T47D (cell line): ENCODE measurements around the gene YWHAG.

Source experiments
- DNase-seq, 2 experiments: peaks; one replicate each; pipeline versions ENCODE4 v3.0.0 to v3.0.0-alpha.2; 2011 to 2012; ENCODE audit warnings: low read depth in 1 of 2, low spot score in 1 of 2
- JUND ChIP-seq: IDR thresholded peaks from 2 replicates; pipeline ENCODE4 v1.6.1; 2012; ENCODE audit warnings: low read depth
- in situ Hi-C: cut with HindIII; loops from 2 replicates; pipeline ENCODE4 v1.10.0; 2016; ENCODE audit warnings: low sequenced_read_pairs, low pct_unique_long_range_greater_than_20kb

The YWHAG gene

DNA sequence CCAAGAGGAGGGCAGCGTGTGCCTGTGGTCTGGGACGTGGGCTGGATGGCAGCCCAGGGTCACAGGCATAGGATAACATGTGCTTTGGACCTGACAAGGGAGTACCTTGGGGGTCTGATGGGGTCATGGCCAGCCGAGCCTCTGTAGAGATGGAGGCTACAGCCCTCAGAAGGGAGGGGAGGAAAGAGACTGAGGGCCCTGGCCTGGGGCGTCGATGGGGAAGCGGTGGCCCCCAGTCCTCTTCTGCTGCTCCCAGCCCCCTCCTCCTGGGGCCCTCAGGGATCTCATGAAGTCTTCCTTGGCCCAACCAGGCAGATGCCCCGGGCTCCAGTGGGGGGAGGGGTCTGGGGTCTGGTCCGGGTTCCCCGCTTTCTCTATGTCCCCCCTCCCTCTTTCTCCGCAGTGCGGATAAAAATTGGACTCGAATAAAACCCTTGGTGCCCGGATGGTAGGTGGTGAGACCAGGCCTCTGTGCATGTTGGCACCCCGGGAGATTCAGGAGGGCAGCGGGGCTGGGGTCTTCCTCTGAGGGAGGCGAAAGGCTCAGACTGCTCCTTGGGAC lies 71.9 kb downstream of the YWHAG start:
- DNase-seq: no peak
- no peak for TF ChIP-seq JUND
- in situ Hi-C loops: no loop called here

DNA sequence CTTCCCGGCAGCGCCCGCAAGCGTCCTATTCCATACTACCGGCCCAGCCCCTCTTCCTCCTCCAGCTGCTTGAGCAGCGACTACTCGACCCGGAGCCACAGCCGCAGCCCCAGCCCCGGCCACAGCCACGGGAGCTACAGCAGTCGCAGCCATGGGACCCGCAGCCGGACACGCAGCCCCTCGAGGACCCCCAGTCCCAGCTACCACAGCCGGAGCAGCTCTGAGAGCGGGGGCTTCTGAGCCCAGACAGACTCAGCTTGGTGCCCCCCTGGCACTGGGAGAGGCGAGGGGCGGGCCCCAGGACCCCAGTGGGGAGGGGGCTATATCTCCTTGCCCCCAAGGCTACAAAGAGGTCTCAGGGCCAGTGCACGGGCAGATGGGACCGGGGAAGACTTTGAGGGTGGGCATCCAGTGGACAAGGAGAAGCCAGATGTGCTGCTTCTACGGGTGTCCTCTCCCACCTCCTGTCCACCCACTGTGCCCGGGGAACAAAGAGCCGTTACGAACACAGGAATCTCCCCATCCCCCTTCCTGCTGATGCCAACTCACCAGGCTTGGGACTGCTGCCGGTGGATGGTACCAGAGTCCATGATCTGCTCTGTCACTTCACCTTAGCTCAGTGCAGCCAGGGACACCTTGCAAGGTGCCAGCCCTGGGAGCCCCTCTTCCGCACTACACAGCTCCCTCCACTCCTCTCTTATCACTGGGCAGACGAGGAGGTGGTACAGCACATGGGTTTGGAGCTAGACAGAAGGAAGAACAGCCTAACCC lies 73.0 kb downstream of the YWHAG start:
- DNase-seq: no peak
- TF ChIP-seq JUND: no peak
- in situ Hi-C loops: no loop called here

DNA sequence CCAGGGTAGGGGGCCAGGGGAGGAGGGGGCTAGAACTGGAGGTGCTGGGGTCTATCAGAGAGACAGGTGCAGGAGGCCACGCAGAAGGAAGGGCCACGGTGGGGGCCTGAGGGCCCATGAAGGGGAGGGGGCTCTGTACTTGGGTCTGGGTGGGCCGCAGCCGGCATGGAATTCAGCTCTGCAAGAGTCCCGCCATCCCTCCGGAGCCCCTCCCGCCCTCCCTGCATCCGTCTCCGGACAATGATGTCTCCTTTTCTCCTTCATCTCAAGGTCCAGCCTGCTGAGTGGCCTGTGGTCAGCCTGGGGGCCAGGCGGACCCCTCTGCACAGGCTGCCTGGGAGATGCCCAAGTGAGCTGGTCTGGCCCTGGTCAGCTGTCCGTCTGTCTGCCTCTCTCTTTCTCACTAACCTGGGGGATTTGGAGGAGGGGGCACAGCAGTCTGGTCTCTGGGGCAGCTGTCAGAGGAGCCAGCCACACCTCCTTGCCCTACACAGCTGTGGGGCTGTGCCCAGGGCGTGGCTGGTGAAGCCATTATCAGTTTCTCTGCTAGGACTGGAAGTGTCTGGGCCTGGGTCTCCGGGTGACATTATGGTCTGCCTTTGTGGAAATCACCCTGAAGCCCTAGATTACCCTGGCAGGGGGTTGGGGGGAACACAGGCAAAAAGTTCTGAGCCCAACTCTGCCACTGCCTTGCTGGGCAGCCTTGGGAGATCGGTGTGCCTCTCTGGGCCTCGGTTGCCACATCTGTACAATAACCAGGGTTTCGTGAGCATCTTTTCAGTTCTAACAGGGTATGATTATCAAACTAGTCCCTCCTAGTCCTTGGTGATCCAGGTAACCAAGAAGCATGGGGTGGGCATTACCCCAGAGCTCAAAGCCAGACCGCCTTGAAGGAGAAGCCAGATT lies 75.3 kb downstream of the YWHAG start:
- in situ Hi-C loops: no loop called here
- no peak for DNase-seq
- no peak for TF ChIP-seq JUND

DNA sequence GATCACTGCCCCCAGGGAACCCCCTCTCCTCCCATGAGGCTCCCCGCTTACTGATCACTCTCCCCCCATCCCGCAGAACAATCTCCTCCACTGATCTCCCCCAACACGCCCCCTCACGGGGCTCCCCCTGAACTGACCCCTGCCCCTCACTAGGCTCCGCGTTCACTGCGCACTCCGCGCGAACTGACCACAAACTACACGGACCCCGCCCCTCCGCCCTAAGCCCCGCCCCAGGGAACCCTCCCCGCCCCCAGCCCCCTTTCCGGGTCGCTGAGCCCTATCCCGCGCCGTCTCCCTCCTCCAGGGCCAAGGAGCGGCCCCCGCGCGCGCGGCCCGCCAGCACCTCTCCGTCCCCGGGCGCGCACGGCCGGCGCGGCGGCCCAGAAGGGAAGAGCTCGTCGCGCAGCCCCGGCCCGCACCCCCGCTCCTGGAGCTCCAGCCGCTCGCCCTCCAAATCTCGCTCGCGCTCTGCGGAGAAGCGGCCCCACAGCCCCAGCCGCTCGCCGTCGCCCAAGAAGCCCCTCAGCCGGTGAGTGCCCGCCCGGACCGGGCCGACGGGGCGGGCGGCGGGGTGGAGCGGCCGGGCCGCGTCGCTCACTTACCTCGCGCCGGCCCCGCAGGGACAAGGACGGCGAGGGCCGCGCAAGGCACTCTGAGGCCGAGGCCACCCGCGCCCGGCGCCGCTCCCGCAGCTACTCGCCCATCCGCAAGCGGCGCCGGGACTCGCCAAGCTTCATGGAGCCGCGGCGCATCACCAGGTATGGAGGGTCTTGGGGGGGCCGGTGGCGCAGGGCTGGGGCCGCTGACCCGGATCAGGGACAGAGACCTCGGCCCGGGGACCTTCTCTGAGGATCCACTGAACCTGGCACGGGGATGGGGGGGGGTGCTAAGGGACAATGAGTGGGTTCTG lies 76.2 kb downstream of the YWHAG start:
- in situ Hi-C loops: no loop called here
- no peak for TF ChIP-seq JUND
- DNase-seq: peak; percentile 47 to 51

DNA sequence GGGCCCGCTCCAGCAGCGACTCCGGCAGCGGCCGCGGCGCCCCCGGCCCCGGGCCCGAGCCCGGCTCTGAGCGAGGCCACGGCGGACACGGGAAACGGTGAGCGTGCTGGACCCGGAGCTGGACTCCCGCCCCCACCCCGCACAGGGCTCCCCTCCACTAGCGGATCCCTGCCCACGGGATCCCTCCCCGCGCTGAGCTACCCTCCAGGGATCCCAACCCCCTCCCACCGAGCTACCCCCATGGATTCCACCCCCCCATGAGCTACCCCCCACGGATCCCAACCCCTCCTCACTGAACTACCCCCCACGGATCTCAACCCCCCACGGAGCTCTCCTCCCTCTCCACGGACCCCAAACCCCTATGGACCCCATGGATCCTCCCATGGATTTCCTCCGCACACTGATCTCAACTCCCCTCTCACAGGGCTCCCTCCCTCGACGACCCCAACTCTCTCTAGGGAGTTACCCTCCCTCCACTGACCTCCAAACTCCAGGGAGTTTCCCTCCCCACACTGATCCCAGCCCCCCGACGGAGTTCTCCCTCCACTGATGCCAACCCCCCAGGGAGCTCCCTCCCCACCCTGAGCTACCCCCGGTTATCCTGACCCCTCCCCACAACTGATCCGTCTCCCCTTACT lies 77.0 kb downstream of the YWHAG start:
- no peak for TF ChIP-seq JUND
- no peak for DNase-seq
- in situ Hi-C loops: no loop called here

DNA sequence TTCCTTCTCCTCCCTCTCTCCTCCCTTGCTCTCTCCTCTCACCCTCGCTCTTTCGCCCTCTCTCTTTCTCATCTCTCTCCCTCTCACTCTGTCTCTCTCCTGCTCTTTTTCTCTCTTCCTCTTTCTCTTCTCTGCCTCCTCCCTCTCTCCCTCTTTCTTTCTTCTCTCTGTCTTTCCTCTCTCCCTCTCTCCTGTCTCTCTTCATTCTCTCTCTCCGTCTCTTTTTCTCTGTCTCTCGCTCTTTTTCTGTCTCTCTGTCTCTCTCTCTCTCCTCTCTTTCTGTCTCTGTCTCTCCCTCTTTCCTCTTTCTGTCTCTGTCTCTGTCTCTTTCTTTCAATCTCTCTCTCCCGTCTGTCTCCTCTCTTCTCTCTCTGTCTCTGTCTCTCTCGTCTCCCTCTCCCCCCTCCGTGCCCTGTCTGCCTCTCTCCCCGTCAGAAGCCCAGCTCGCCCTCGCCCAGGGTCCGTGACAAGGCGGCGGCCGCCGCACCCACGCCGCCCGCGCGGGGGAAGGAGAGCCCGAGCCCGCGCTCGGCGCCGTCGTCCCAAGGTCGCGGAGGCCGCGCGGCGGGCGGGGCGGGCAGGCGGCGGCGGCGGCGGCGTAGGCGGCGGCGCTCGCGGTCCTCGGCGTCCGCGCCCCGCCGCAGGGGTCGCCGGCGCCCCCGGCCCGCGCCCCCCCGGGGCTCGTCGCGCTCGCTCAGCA lies 77.6 kb downstream of the YWHAG start:
- DNase-seq: no peak
- in situ Hi-C loops: no loop called here
- TF ChIP-seq JUND: no peak

DNA sequence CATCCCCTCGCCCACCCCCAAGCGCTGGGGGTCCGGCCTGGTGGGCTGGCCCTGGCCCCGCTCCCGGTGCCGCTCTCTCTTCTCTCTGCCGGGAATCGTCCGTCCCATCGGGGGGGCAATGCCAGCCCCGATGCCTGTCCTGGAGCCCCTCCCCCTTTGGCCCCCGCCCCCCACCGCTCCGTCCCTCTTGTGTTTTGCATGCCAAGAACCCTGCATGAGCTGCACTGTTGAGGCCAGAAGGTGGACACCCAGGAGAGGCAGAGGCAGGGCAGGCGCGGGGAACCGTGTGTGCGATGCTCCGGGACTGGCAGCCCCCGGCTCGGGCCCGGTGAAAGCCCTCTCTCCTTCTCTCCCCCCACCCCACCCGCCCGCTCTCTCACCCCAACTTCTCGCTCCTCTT lies 78.4 kb downstream of the YWHAG start:
- in situ Hi-C loops: no loop called here
- TF ChIP-seq JUND: no peak
- DNase-seq: no peak

DNA sequence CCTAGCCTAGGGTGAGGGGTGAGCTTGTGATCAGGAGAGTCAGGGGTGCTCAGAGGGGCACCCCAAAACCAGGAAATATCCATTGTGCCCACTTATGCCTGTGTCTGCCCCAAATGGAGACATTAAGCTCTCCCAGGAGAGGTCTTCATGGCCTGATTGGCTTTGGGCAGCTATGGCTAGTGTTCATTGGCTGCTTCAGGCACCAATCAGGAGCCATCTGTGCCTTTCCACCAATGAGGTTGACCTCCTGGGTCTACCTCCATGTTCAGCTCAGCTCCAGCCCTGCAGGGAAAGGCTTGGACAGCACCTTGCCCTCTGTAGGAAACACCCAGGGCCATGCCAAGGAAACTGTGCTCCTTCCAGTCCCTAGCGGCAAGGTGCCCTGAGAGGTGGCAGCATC lies 80.3 kb downstream of the YWHAG start:
- no peak for TF ChIP-seq JUND
- peak in 1 of 2 experiments; percentile 77 for DNase-seq
- in situ Hi-C loops: no loop called here
